ENCODE measurements around the gene PXDN.
"Not testable (repeated sequence)": the region's sequence is repeated elsewhere in the genome, so short reads cannot be mapped to it uniquely, and the experiment has no call there.

PXDN gene

GRCh38 chr2:1623906-1624445 is 120.3 kb downstream of the PXDN start:
- no peak for DNase-seq

- no peak for DNase-seq
These were observed 121.7 kb downstream of the PXDN start for GRCh38 chr2:1622521-1623200.

- not testable (repeated sequence) for DNase-seq
These were observed 122.3 kb downstream of the PXDN start for GRCh38 chr2:1621976-1622375.

GRCh38 chr2:1621501-1621900 is 122.8 kb downstream of the PXDN start:
- DNase-seq: no peak

- no peak for DNase-seq
These were observed 123.3 kb downstream of the PXDN start for GRCh38 chr2:1621041-1621440.

- no peak for DNase-seq
These were observed 124.2 kb downstream of the PXDN start for GRCh38 chr2:1620081-1620480.

- DNase-seq: no peak
These were observed 124.8 kb downstream of the PXDN start for GRCh38 chr2:1619556-1619955.

- no peak for DNase-seq
These were observed 125.3 kb downstream of the PXDN start for GRCh38 chr2:1618974-1619373.

- DNase-seq: no peak
These were observed 125.9 kb downstream of the PXDN start for GRCh38 chr2:1618191-1618961.

GRCh38 chr2:1617425-1618021 is 126.8 kb downstream of the PXDN start:
- DNase-seq: no peak

- DNase-seq: no peak
These were observed 129.8 kb downstream of the PXDN start for GRCh38 chr2:1614564-1614963.

GRCh38 chr2:1613731-1614354 is 130.5 kb downstream of the PXDN start:
- no peak for DNase-seq

- no peak for DNase-seq
These were observed 131.3 kb downstream of the PXDN start for GRCh38 chr2:1613078-1613445.

GRCh38 chr2:1612391-1613077 is 131.8 kb downstream of the PXDN start:
- DNase-seq: no peak

- no peak for DNase-seq
These were observed 132.4 kb downstream of the PXDN start for GRCh38 chr2:1611886-1612285.

GRCh38 chr2:1610096-1610485 is 134.2 kb downstream of the PXDN start:
- no peak for DNase-seq

- no peak for DNase-seq
These were observed 134.7 kb downstream of the PXDN start for GRCh38 chr2:1609485-1610095.

GRCh38 chr2:1609040-1609439 is 135.3 kb downstream of the PXDN start:
- no peak for DNase-seq

- DNase-seq: no peak
These were observed 136.2 kb downstream of the PXDN start for GRCh38 chr2:1607971-1608688.

GRCh38 chr2:1607236-1607920 is 136.9 kb downstream of the PXDN start:
- DNase-seq: no peak

Measured in activated CD4-positive, alpha-beta T cell treated with anti-CD3 and anti-CD28 coated beads, Interleukin-2, Interleukin-6, amounts not matched to agents 100 ng/mL and 50 ng/mL, durations not matched to agents 16 hours and 8 hours (primary cell).